Pancreas (tissue), 10 donors: ENCODE measurements around the gene PPT2. TPM values are rescaled to one million over a fixed set of nuclear protein-coding genes. Genes with fewer than 3 reads are reported as not detected.

Experiments
- ATAC-seq, 4 donors: fragments of 200-7000 bp; cut with Tn5 transposase; one replicate each; pipeline versions ENCODE4 v1.8.0 to v1.9.1; 2020; ENCODE audit warnings: mild to moderate bottlenecking in 4 of 4, moderate library complexity in 4 of 4
- DNase-seq, 6 donors: peaks; one replicate each; pipeline ENCODE4 v3.0.0-alpha.2; 2020
- FAIRE-seq: peaks from 2 replicates; lab custom pipeline; 2012; peaks lifted over from hg19 to GRCh38; lab: Jason Lieb, UNC
- H3K27ac ChIP-seq, 4 donors: fragments of 200-600 bp; sonication (generic); 1 replicate in 3 of 4; 2 replicates in 1 of 4; pipeline versions ENCODE4 v1.5.0 to v1.8.0; 2020
- H3K27me3 ChIP-seq, 4 donors: fragments of 200-600 bp; one replicate each; pipeline ENCODE4 v1.8.0; 2021
- H3K36me3 ChIP-seq, 3 donors: fragments of 200-600 bp; sonication (generic) in 1 of 3; one replicate each; pipeline versions ENCODE4 v1.5.0 to v1.8.0; 2020 to 2021
- H3K4me1 ChIP-seq, 3 donors: fragments of 200-600 bp; one replicate each; pipeline ENCODE4 v1.8.0; 2021
- H3K4me3 ChIP-seq, 4 donors: fragments of 200-600 bp; sonication (generic) in 2 of 4; one replicate each; pipeline versions ENCODE4 v1.5.0 to v1.8.0; 2020 to 2021
- H3K9me3 ChIP-seq, 4 donors: fragments of 200-600 bp; one replicate each; pipeline ENCODE4 v1.8.0; 2021
- CTCF ChIP-seq, 4 donors: fragments of 200-600 bp; sonication (generic) in 3 of 4; IDR thresholded peaks; one replicate each; pipeline versions ENCODE4 v1.5.0 to v1.8.0; 2021; ENCODE audit warnings: antibody characterized with exemption in 4 of 4
- WGBS, 2 donors: extraction: QIAGEN DNeasy Blood & Tissue Kit; methylation state at CpG; one replicate each; pipeline ENCODE4 v1.1.7; 2013; 5-methylcytosine and 5-hydroxymethylcytosine counted together
- intact Hi-C, 3 donors: fragments of 100-400 bp; cut with DNase I; formaldehyde crosslinking; loops; one replicate each; pipeline versions ENCODE4 v1.11.1 to v1.14.2; 2022
- polyA plus RNA-seq, 2 donors: library from polyadenylated mRNA; stranded (reverse); fragments of 200-250 nt; gene quantifications; one replicate each; pipeline ENCODE4 v1.2.3, GENCODE V29; 2013
- total RNA-seq, 6 donors: library from RNA; stranded (reverse); fragmentation: NEBNext Ultra II Directional in 4 of 6; extraction: Animal tissue kit (Norgen Biotek cat#: 25700) in 4 of 6; gene quantifications; one replicate each; pipeline versions ENCODE4 v1.2.1 to v1.2.4, GENCODE V29; 2021 to 2023
- donor health status: healthy with polysubstance abuse.
- donor health status: DM: no; HTN: no; CAD: no; lungs with moderate emphysema.
- donor health status: DM: no; HTN: no; CAD: no.
- donor health status: control.
- donor health status: control.
- donor health status: Bipolar disorder and iron deficiency.
- donor health status: DM: yes; HTN: yes; CAD: no.
- donor health status: DM: no; HTN: no; CAD: no.
- donor health status: DM: no; HTN: no; CAD: no.
- donor health status: DM: yes; HTN: yes; CAD: no.

The PPT2 gene
- total and polyA plus RNA-seq, 8 donors: 5.6 to 13.9 (median 8.4) TPM

GRCh38 chr6:32127717-32128592 is 26.0 kb upstream of the PPT2 start, which contains the start of gene ATF6B:
TSS of gene ATF6B (minus strand) at chr6:32128246. CDS start at chr6:32128207, 39 bp downstream.
- DNase-seq (peak; percentile 93 to 100 (median 98)), FAIRE-seq (peak; percentile 92), ATAC-seq (peak; percentile 84 to 93 (median 88))
- peaks cover 8 to 18% (median 15%) of the 10 kb centered on the region in 3 donors for H3K4me1 ChIP-seq
- H3K4me3 ChIP-seq: peak within 1 kb of the TSS; percentile 67 to 85 (median 76)
- 0% methylated on average over 44 of the region's 44 CpGs for WGBS, 2 donors
- no peaks in the 10 kb centered on the region for H3K27me3 ChIP-seq
- no peaks in the 10 kb centered on the region for H3K9me3 ChIP-seq
- peaks cover 0 to 12% (median 11%) of the 10 kb centered on the region in 3 donors for H3K36me3 ChIP-seq
- no peak for TF ChIP-seq CTCF (IDR thresholded peaks at IDR 0.05)
- peak within 1 kb of the TSS; percentile 49 to 90 (median 72) for H3K27ac ChIP-seq
- intact Hi-C loops: no loop called here

DNA sequence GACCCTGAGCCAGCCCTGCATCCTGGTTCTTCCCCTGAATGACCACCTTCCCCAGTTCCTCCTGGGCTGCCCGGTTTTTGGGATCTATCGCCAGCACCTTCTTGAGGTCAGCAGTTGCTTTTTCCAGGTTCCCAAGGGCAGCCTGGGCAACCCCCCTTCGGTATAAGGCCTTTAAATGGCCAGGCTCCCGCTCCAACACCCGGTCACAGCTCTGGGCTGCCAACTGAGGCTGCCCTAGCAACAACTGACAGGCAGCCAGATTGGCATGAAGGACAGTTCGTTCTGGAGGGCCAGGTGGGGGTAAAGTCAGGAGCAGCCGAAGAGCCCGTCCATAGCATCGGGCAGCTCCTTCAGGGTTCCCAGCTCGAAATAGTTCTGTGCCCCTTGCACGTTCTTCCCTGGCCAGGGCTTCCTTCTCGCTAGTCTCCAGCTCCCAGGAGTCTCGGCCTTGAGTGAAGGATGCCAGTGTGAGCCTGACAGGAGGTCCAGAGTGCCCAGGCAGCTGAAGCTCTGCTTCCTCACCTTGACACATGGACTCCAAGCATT is 25.1 kb upstream of the PPT2 start:
- intact Hi-C loops: no loop called here
- WGBS, 2 donors: 60 to 77% methylated on average over 13 of the region's 13 CpGs
- TF ChIP-seq CTCF (IDR thresholded peaks at IDR 0.05): no peak
- Histone ChIP-seq H3K4me1 (peaks cover 8 to 18% (median 15%) of the 10 kb centered on the region in 3 donors), H3K36me3 (peaks cover 0 to 12% (median 11%) of the 10 kb centered on the region in 3 donors), H3K27ac (peak overlapping the region in 2 of 4 donors; percentile 83 to 90), H3K9me3 (no peaks in the 10 kb centered on the region), H3K4me3 (peak overlapping the region in 3 of 4 donors; percentile 18 to 57 (median 54)), H3K27me3 (no peaks in the 10 kb centered on the region)
- peak in 3 of 6 donors; percentile 18 to 55 (median 52) for DNase-seq
- no peak for ATAC-seq
- no peak for FAIRE-seq

DNA sequence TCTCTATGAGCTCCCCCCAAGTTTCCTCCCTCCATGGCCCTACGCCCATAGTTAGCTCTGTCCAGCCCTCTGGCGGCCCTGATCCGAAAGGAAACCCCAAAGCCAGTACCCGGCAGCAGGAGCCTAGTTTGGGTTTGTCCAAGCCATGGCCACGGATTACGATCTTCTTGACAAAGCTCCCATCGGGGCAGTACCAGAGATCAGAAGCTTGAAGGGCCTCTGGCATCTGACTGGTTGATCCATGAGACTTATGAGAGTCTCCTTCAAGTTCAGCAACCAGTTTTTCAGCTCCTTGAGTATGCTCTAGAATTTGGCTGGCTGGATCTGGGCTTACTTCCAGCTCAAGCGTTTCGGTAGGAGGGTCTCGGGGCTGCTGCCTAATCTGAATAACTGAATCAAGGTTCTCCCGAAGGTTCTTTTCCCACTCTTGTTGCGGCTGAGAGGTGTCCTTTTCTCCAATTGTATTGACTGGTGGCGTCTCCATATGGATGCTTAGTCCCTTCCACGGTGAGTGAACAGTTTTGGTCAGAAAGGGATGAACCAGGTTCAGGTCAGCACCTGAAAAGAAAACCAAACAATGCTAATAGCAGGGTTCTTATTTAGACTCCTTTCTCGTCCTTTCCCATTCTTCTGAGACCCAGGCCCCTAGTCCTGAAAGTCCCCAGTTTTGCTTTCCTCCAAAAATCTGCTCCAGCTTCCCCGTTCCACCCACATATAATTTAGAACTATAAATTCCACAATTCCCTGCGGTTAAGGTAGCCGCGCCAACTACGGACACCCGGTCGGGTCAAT is 24.4 kb upstream of the PPT2 start:
- 21 to 26% methylated on average over 22 of the region's 22 CpGs for WGBS, 2 donors
- peak overlapping the region; percentile 58 to 90 (median 81) for H3K27ac ChIP-seq
- peak in 2 of 6 donors; percentile 36 to 45 for DNase-seq
- H3K4me3 ChIP-seq: peak overlapping the region; percentile 18 to 57 (median 56)
- no peaks in the 10 kb centered on the region for H3K9me3 ChIP-seq
- TF ChIP-seq CTCF (IDR thresholded peaks at IDR 0.05): no peak
- FAIRE-seq: no peak
- peak; percentile 60 to 74 (median 70) for ATAC-seq
- H3K4me1 ChIP-seq: peaks cover 8 to 18% (median 15%) of the 10 kb centered on the region in 3 donors
- peaks cover 0 to 11% (median 8%) of the 10 kb centered on the region in 3 donors for H3K36me3 ChIP-seq
- no peaks in the 10 kb centered on the region for H3K27me3 ChIP-seq
- intact Hi-C loops: no loop called here

- H3K27me3 ChIP-seq: no peaks in the 10 kb centered on the region
- DNase-seq (peak in 2 of 6 donors; percentile 6 to 29), FAIRE-seq (no peak), ATAC-seq (no peak)
- no peak overlapping the region for H3K27ac ChIP-seq
- H3K4me3 ChIP-seq: no peak overlapping the region
- H3K9me3 ChIP-seq: no peaks in the 10 kb centered on the region
- intact Hi-C loops: no loop called here
- peaks cover 8 to 18% (median 15%) of the 10 kb centered on the region in 3 donors for H3K4me1 ChIP-seq
- no peak for TF ChIP-seq CTCF (IDR thresholded peaks at IDR 0.05)
- no peaks in the 10 kb centered on the region for H3K36me3 ChIP-seq
- 80 to 86% methylated on average over 14 of the region's 14 CpGs for WGBS, 2 donors
These were observed 22.4 kb upstream of the PPT2 start for GRCh38 chr6:32131439-32131948.
